ENCODE results near the gene DNAJB4.

DNA sequence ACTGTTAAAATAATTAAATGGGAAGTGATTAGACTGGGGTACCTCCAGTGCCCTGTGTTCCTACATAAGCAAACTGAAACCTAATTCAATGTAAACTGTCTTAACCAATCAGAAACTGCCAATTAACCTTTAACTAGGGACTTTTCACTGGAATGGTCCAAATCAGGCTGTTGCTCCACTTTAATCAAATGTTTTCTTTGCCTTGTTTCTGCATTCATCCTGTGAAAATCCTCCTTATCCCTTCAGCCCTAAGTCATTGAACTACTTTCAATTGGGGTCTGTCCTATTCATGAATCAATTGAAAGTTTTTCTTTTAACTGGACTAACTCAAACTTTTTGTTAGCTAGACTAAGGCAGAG is 20.8 kb upstream of the DNAJB4 start:
- TF ChIP-seq ZNF605 (CRISPR knock-in tag; IDR thresholded peaks at IDR 0.05) (no peak), RXRA (CRISPR knock-in tag; IDR thresholded peaks at IDR 0.05) (no peak)
